ENCODE results near the gene ADAM21.
"Not testable (repeated sequence)": the region's sequence is repeated elsewhere in the genome, so short reads cannot be mapped to it uniquely, and the experiment has no call there.

ADAM21 gene

GRCh38 chr14:70451874-70452273, at the start of gene ADAM21:
TSS of gene ADAM21 (plus strand) at chr14:70452174. CDS start at chr14:70457500, 5,326 bp downstream.
- ChIA-PET POLR2A (no interaction called here), CTCF (no interaction called here)
- no peak for DNase-seq (ENCODE audit: extremely low spot score)
- TF ChIP-seq, protein P1, sequence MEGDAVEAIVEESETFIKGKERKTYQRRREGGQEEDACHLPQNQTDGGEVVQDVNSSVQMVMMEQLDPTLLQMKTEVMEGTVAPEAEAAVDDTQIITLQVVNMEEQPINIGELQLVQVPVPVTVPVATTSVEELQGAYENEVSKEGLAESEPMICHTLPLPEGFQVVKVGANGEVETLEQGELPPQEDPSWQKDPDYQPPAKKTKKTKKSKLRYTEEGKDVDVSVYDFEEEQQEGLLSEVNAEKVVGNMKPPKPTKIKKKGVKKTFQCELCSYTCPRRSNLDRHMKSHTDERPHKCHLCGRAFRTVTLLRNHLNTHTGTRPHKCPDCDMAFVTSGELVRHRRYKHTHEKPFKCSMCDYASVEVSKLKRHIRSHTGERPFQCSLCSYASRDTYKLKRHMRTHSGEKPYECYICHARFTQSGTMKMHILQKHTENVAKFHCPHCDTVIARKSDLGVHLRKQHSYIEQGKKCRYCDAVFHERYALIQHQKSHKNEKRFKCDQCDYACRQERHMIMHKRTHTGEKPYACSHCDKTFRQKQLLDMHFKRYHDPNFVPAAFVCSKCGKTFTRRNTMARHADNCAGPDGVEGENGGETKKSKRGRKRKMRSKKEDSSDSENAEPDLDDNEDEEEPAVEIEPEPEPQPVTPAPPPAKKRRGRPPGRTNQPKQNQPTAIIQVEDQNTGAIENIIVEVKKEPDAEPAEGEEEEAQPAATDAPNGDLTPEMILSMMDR (IDR thresholded peaks at IDR 0.05; ENCODE audit: control extremely low read depth, extremely low read depth, low read depth, missing control alignments), result no peak

GRCh38 chr14:70403335-70403734, 48.6 kb upstream of the ADAM21 start:
- DNase-seq (ENCODE audit: extremely low spot score); POLR2A ChIA-PET: not testable (repeated sequence)
- CTCF ChIA-PET, result interaction anchor here (1.2 to 1.4 kb wide), 2 partner anchors 8 to 10 kb away, joined by 3 read pairs; no protein-coding TSS in a partner anchor

GRCh38 chr14:70406216-70406615, 45.8 kb upstream of the ADAM21 start:
- DNase-seq (ENCODE audit: extremely low spot score); CTCF ChIA-PET; POLR2A ChIA-PET: not testable (repeated sequence)

DNA sequence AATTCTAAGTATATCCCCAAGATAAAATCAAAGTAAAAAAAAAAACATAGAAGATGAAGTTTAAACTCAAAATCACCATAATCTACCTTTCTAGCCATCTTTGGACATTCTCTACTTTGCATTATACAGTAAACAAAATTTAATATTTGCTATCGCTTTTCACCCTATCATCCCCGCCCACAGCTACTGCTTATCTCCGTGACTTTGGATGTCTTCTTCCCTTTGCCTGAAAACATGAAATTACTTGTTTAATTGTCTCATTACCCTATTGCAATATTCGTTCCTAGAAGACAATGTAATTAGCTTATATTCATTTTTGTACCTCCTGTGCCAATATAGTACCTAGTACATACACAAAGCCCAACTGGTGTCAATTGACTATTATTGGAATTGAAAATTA, 44.4 kb upstream of the ADAM21 start:
- DNase-seq (ENCODE audit: extremely low spot score), result no peak
- ChIA-PET POLR2A (no interaction called here), CTCF (no interaction called here)
- TF ChIP-seq, protein P1 (IDR thresholded peaks at IDR 0.05; ENCODE audit: control extremely low read depth, extremely low read depth, low read depth, missing control alignments), result no peak

DNA sequence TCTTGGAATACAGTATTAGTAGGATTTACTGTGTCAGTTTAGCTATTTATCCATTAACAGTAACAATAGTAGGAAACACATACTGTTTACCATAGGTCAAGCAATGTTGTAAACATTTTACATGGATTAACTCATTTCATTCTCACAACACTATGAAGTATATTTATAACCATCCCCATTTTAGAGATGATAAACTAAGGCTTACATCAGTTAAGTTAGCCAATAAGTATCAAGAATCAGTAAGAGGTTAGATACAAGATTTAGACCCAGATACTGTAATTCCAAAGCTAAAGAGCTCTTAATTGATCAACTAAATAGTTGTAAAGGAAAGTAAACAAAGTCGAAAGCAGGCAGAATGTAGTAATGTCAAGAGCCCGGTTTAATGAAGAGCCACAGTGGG, 36.2 kb upstream of the ADAM21 start:
- ChIA-PET POLR2A (no interaction called here), CTCF (no interaction called here)
- TF ChIP-seq, protein P1 (IDR thresholded peaks at IDR 0.05; ENCODE audit: control extremely low read depth, extremely low read depth, low read depth, missing control alignments), result no peak
- DNase-seq (ENCODE audit: extremely low spot score), result no peak

GRCh38 chr14:70416338-70416724, 35.6 kb upstream of the ADAM21 start:
- no peak for DNase-seq (ENCODE audit: extremely low spot score)
- TF ChIP-seq, protein P1 (IDR thresholded peaks at IDR 0.05; ENCODE audit: control extremely low read depth, extremely low read depth, low read depth, missing control alignments), result no peak
- CTCF ChIA-PET, result no interaction called here

GRCh38 chr14:70416725-70417349, 35.1 kb upstream of the ADAM21 start, which contains the start of gene SYNJ2BP:
TSS of gene SYNJ2BP (minus strand) at chr14:70417090. CDS start at chr14:70416963, 127 bp downstream.
- ChIA-PET CTCF (no interaction called here), POLR2A (no interaction called here)
- TF ChIP-seq, protein P1 (IDR thresholded peaks at IDR 0.05; ENCODE audit: control extremely low read depth, extremely low read depth, low read depth, missing control alignments), result no peak
- peak; percentile 69 for DNase-seq (ENCODE audit: extremely low spot score)

More at GRCh38 chr14:70416338-70416724, 35.6 kb upstream of the ADAM21 start:
- POLR2A ChIA-PET, result no interaction called here

DNA sequence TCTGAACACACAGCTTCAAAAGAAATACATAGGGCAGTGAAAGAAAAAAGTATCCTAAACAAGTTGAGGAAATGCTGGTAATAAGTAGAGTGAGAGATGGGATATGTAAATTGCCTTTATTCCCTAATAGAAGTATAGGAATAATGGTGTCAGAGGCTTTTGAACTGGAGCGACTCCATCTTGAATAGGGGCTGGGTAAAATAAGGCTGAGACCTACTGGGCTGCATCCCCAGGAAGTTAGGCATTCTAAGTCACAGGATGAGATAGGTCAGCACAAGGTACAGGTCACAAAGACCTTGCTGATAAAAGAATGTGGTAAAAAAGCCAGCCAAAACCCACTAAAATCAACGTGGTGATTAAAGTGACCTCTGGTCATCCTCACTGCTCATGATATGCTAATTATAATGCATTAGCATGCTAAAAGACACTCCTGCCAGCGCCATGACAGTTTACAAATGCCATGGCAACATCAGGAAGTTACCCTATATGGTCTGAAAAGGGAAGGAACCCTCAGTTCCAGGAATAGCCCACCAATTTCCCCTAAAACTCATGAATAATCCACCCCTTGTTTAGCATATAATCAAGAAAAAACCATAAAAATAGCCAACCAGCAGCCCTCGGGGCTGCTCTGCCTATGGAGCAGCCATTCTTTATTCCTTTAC, 32.6 kb upstream of the ADAM21 start:
- DNase-seq (ENCODE audit: extremely low spot score); CTCF ChIA-PET; POLR2A ChIA-PET: not testable (repeated sequence)

All from GM10248 (cell line).